Natural killer cell (primary cell): Measurements from ENCODE around the gene SLC9B2. TPM values are rescaled to one million over a fixed set of nuclear protein-coding genes. Genes with fewer than 3 reads are reported as not detected.

Experiments
- ATAC-seq, 3 donors: fragments of 150-1000 bp in 2 of 3; fragments of 200-7000 bp in 1 of 3; cut with Tn5 transposase; 1 replicate in 1 of 3; 2 replicates in 2 of 3; pipeline ENCODE4 v1.10.0; 2021; ENCODE audit warnings: mild to moderate bottlenecking in 2 of 3, moderate library complexity in 2 of 3
- DNase-seq, 2 donors: peaks; one replicate each; pipeline versions ENCODE4 v3.0.0 to v3.0.0-alpha.2; 2013 to 2021; ENCODE audit warnings: mixed read lengths in 1 of 2
- H3K27ac ChIP-seq: one replicate; pipeline ENCODE4 v1.5.1; 2013; ENCODE audit warnings: mild to moderate bottlenecking, low read length
- H3K27me3 ChIP-seq: one replicate; pipeline ENCODE4 v1.6.1; 2013; ENCODE audit warnings: low read length; ENCODE audit not compliant: control insufficient read depth, insufficient read depth
- H3K36me3 ChIP-seq: one replicate; pipeline ENCODE4 v1.6.1; 2013; ENCODE audit warnings: low read length; ENCODE audit not compliant: control insufficient read depth, insufficient read depth
- H3K4me1 ChIP-seq: one replicate; pipeline ENCODE4 v1.6.1; 2013; ENCODE audit warnings: low read length; ENCODE audit not compliant: control insufficient read depth, insufficient read depth
- H3K4me3 ChIP-seq: one replicate; pipeline ENCODE4 v1.5.1; 2013; ENCODE audit warnings: low read length
- H3K9me3 ChIP-seq: one replicate; pipeline ENCODE4 v1.6.1; 2013; ENCODE audit warnings: low read length; ENCODE audit not compliant: control insufficient read depth, insufficient read depth
- H3K27ac Mint-ChIP-seq, 2 donors: one replicate each; pipeline ENCODE4 v1.8.0; 2022; ENCODE audit warnings: mild to moderate bottlenecking in 2 of 2, mixed read lengths in 2 of 2, moderate library complexity in 1 of 2
- H3K27me3 Mint-ChIP-seq, 2 donors: one replicate each; pipeline ENCODE4 v1.8.0; 2022; ENCODE audit warnings: low read depth in 2 of 2, mixed read lengths in 2 of 2
- H3K36me3 Mint-ChIP-seq: one replicate; pipeline ENCODE4 v1.8.0; 2022; ENCODE audit warnings: mixed read lengths
- H3K4me1 Mint-ChIP-seq, 2 donors: one replicate each; pipeline ENCODE4 v1.8.0; 2022; ENCODE audit warnings: mixed read lengths in 2 of 2
- H3K4me3 Mint-ChIP-seq: one replicate; pipeline ENCODE4 v1.8.0; 2022; ENCODE audit warnings: mild to moderate bottlenecking, moderate library complexity, mixed read lengths
- H3K9me3 Mint-ChIP-seq, 2 donors: one replicate each; pipeline ENCODE4 v1.8.0; 2022; ENCODE audit warnings: mixed read lengths in 2 of 2
- CTCF ChIP-seq: fragments of 200-600 bp; IDR thresholded peaks from one replicate; pipeline ENCODE4 v1.8.0; 2022; ENCODE audit warnings: antibody characterized with exemption
- WGBS: methylation state at CpG from one replicate; pipeline ENCODE4 v1.1.7; 2013; ENCODE audit warnings: missing lambda C conversion rate; ENCODE audit not compliant: insufficient coverage; 5-methylcytosine and 5-hydroxymethylcytosine counted together
- intact Hi-C: fragments of 100-400 bp; cut with micrococcal nuclease; formaldehyde crosslinking; loops from one replicate; pipeline ENCODE4 v1.14.2; 2022
- total RNA-seq, 4 donors: library from RNA; stranded (reverse); fragments of 120-200 nt in 1 of 4; gene quantifications; one replicate each; pipeline versions ENCODE4 v1.2.3 to v1.2.4, GENCODE V29; 2013 to 2022

The SLC9B2 gene
- total RNA-seq, 3 donors from 2014 or later (not counting 1 experiment from before 2014, with no cell fraction given) = 13.5 to 22.4 (median 17.9) TPM

DNA sequence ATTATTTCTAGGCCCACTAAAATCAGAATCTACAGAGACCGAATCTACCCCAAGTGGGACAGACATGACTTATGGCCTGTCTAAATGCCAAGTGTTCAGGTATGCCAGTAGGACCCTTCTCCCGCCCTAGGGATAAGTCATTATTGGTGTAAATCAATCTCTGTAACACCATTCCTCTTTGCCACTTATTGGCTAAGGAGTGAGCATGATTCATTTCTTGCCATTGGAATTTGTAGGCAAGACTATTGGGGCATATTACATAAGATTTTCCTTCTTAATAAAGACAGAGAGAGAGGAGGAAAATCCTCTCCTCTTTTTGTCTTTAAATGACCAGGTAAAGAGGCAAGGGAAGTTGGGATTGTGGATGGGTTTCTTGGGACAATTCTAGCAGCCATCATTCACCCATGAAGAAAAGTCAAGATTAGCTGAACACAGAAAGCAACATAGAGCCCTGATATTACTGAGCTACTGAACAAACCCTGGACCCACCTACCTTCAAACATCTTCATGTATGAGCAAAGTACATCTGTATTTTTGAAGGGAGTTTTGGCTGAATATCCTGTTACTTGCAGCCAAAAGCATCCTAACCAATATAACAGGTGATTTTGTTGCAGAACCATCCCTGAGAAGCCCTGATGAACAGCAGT is 2.6 kb downstream of the SLC9B2 start:
- H3K4me3 ChIP-seq = no peak overlapping the region
- H3K27ac ChIP-seq = no peak overlapping the region
- DNase-seq (no peak), ATAC-seq (no peak)
- 100% methylated on average over 2 of the region's 2 CpGs for WGBS
- peaks cover 18% of the 10 kb centered on the region for H3K4me1 ChIP-seq
- Mint-ChIP-seq H3K27me3 (no peaks in the 10 kb centered on the region), H3K27ac (no peak overlapping the region), H3K36me3 (no peaks in the 10 kb centered on the region), H3K4me1 (peaks cover 24 to 29% of the 10 kb centered on the region in 2 donors), H3K4me3 (no peak overlapping the region), H3K9me3 (no peaks in the 10 kb centered on the region)
- no peaks in the 10 kb centered on the region for H3K27me3 ChIP-seq
- no peak for TF ChIP-seq CTCF
- no peaks in the 10 kb centered on the region for H3K9me3 ChIP-seq
- no peaks in the 10 kb centered on the region for H3K36me3 ChIP-seq
- intact Hi-C loops = no loop called here

GRCh38 chr4:103067841-103068547 is 8.6 kb downstream of the SLC9B2 start:
- Histone ChIP-seq H3K4me1 (no peaks in the 10 kb centered on the region), H3K9me3 (no peaks in the 10 kb centered on the region), H3K36me3 (peaks cover 4% of the 10 kb centered on the region), H3K4me3 (no peak overlapping the region), H3K27me3 (no peaks in the 10 kb centered on the region), H3K27ac (no peak overlapping the region)
- Mint-ChIP-seq H3K36me3 (no peaks in the 10 kb centered on the region), H3K9me3 (no peaks in the 10 kb centered on the region), H3K4me3 (no peak overlapping the region), H3K27ac (no peak overlapping the region), H3K4me1 (no peaks in the 10 kb centered on the region), H3K27me3 (no peaks in the 10 kb centered on the region)
- DNase-seq (no peak), ATAC-seq (no peak)
- intact Hi-C loops = no loop called here
- 83% methylated on average over 1 of the region's 2 CpGs for WGBS
- TF ChIP-seq CTCF = no peak

DNA sequence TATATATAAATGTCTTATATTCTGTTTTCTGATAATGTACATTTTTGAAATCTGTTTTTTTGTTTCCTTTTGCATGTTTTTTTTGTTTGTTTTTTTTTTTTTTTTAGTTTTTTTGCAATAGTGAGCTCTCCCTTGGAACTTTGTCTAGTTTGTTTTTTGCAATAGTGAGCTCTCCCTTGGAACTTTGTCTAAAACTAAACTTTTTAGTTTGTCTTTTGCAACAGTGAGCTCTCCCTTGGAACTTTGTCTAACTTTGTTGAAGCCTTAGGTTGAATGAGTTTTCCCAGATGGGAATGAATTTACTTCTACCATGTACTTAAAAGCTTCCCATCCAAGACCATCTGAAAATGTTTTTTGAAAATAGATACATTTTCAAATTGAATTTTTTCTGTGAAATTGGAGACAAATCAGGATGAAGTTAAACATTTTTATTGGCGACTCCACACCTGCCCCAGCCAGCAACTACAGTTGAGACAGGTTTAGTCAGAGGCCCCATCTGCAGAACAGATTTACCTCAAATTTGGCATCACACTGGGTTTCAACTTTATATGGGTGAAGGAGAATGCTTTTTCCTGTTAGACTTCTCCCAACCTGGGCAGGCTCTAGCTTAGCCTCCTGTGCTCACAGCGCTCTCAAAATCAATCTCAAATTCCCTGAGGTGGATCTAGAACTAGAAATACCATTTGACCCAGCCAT is 16.0 kb downstream of the SLC9B2 start:
- intact Hi-C loops = no loop called here
- Histone ChIP-seq H3K27me3 (no peaks in the 10 kb centered on the region), H3K27ac (no peak overlapping the region), H3K9me3 (no peaks in the 10 kb centered on the region), H3K4me3 (no peak overlapping the region), H3K36me3 (peaks cover 4% of the 10 kb centered on the region), H3K4me1 (no peaks in the 10 kb centered on the region)
- Mint-ChIP-seq H3K27ac (no peak overlapping the region), H3K27me3 (no peaks in the 10 kb centered on the region), H3K4me1 (no peaks in the 10 kb centered on the region), H3K36me3 (no peaks in the 10 kb centered on the region), H3K9me3 (no peaks in the 10 kb centered on the region), H3K4me3 (no peak overlapping the region)
- WGBS = 100% methylated on average over 2 of the region's 2 CpGs
- no peak for ATAC-seq
- no peak for TF ChIP-seq CTCF
- DNase-seq = no peak
